Activated CD4-positive, CD25-positive, alpha-beta regulatory T cell treated with anti-CD3 and anti-CD28 coated beads, Interleukin-2, amount 50 U/mL, for 24 hours (primary cell): ENCODE results near the gene FRMD7.

Experiments
- ATAC-seq, 2 donors: fragments of 150-1000 bp; cut with Tn5 transposase; one replicate each; pipeline ENCODE4 v1.10.0; 2021; ENCODE audit warnings: mild to moderate bottlenecking in 1 of 2, moderate library complexity in 1 of 2

Gene FRMD7

DNA sequence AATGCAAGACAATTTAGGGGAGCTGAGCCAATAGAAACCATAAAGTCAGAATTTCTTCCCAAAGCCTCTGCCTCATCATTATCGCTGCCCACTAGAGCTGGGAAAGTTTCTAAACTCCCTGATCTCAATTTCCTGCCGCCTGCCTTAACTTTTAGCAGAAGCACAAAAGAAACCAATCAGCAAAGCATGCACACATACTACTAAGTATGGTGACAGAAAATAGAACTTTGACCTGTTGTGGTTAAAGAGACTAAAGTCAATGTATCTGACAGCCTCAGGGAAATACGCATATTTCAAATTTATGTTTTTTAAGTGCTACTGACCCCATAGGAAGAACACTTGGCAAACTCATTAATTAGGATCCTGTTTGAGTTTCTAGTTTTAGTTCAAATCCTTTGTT lies 94.7 kb downstream of the FRMD7 start:
- ATAC-seq, result no peak

DNA sequence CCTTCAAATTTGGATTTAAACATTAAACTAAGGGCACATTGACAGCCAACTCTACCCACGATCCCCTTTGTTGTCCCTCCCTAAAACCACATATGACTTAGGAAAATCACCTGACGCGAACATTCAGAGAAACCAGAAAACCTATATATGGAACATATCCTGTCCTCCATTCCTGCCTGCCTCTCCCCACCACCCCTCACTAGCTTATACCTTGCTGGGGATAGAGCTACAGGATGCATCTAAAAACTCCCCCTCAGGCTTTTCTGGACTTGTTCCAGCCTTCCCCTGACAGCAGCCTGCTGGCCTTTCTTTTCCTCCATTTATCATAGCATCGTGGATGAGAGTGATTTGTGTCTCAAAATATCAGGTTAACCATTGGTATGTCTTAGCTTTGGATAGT lies 96.0 kb downstream of the FRMD7 start:
- ATAC-seq, result no peak

GRCh38 chrX:132030264-132030663 lies 97.6 kb downstream of the FRMD7 start:
- no peak for ATAC-seq
